Dermis blood vessel endothelial cell (primary cell): ENCODE data around the gene PRKD1. TPM values are rescaled to one million over a fixed set of nuclear protein-coding genes. Genes with fewer than 3 reads are reported as not detected.
"Not testable (repeated sequence)": the region's sequence is repeated elsewhere in the genome, so short reads cannot be mapped to it uniquely, and the experiment has no call there.

ENCODE experiments used
- DNase-seq: peaks from one replicate; pipeline ENCODE4 v3.0.0; 2010
- total RNA-seq: library from RNA; depleted of rRNA; stranded (reverse); fragments of >200 nt; gene quantifications from 2 replicates; pipeline ENCODE4 v1.2.3, GENCODE V29; 2014

The PRKD1 gene
- total RNA-seq, 1 donor from 2014 or later = 16.5 TPM

GRCh38 chr14:29898470-29898869 lies 29.2 kb downstream of the PRKD1 start:
- no peak for DNase-seq

- DNase-seq = no peak
Measured at GRCh38 chr14:29897181-29897580, 30.5 kb downstream of the PRKD1 start.

GRCh38 chr14:29896354-29896821 lies 31.3 kb downstream of the PRKD1 start:
- DNase-seq = no peak

GRCh38 chr14:29895591-29896083 lies 32.0 kb downstream of the PRKD1 start:
- no peak for DNase-seq

- DNase-seq = no peak
Measured at GRCh38 chr14:29893989-29894388, 33.7 kb downstream of the PRKD1 start.

- peak; percentile 15 for DNase-seq
Measured at GRCh38 chr14:29892327-29892726, 35.3 kb downstream of the PRKD1 start.

GRCh38 chr14:29885988-29886387 lies 41.7 kb downstream of the PRKD1 start:
- DNase-seq = no peak

GRCh38 chr14:29868000-29868399 lies 59.6 kb downstream of the PRKD1 start:
- no peak for DNase-seq

GRCh38 chr14:29865299-29865698 lies 62.3 kb downstream of the PRKD1 start:
- DNase-seq = peak; percentile 8

- no peak for DNase-seq
Measured at GRCh38 chr14:29861996-29862395, 65.7 kb downstream of the PRKD1 start.

- no peak for DNase-seq
Measured at GRCh38 chr14:29858299-29858698, 69.3 kb downstream of the PRKD1 start.

- DNase-seq = no peak
Measured at GRCh38 chr14:29857551-29857950, 70.1 kb downstream of the PRKD1 start.

GRCh38 chr14:29856516-29856915 lies 71.1 kb downstream of the PRKD1 start:
- no peak for DNase-seq

GRCh38 chr14:29853691-29854090 lies 74.0 kb downstream of the PRKD1 start:
- not testable (repeated sequence) for DNase-seq

- DNase-seq = no peak
Measured at GRCh38 chr14:29853272-29853671, 74.4 kb downstream of the PRKD1 start.

GRCh38 chr14:29851397-29851796 lies 76.2 kb downstream of the PRKD1 start:
- no peak for DNase-seq

GRCh38 chr14:29847056-29847380 lies 80.6 kb downstream of the PRKD1 start:
- DNase-seq = no peak

GRCh38 chr14:29846339-29847055 lies 81.2 kb downstream of the PRKD1 start:
- DNase-seq = peak; percentile 3

GRCh38 chr14:29843981-29844380 lies 83.7 kb downstream of the PRKD1 start:
- DNase-seq = no peak

GRCh38 chr14:29842228-29842627 lies 85.4 kb downstream of the PRKD1 start:
- no peak for DNase-seq

- DNase-seq = not testable (repeated sequence)
Measured at GRCh38 chr14:29840369-29840892, 87.2 kb downstream of the PRKD1 start.

- DNase-seq = not testable (repeated sequence)
Measured at GRCh38 chr14:29839691-29840090, 88.0 kb downstream of the PRKD1 start.

- no peak for DNase-seq
Measured at GRCh38 chr14:29838752-29839151, 88.9 kb downstream of the PRKD1 start.

GRCh38 chr14:29836395-29836794 lies 91.3 kb downstream of the PRKD1 start:
- no peak for DNase-seq

GRCh38 chr14:29832042-29832441 lies 95.6 kb downstream of the PRKD1 start:
- DNase-seq = no peak
